K562 (cell line): Measurements from ENCODE around the gene NSRP1. TPM values are rescaled to one million over a fixed set of nuclear protein-coding genes. Genes with fewer than 3 reads are reported as not detected.

Experiments
- ATAC-seq: fragments of 200-7000 bp; cut with Tn5 transposase; 3 replicates; pipeline ENCODE4 v1.9.1; 2020; ENCODE audit warnings: moderate library complexity
- Bru-seq: library from RNA; stranded (reverse); fragments of 400-500 nt; gene quantifications from one replicate; lab custom pipeline; 2021; lab: Mats Ljungman, UMichigan
- BruChase-seq, 2 experiments: library from RNA; stranded (reverse); fragments of 400-500 nt; gene quantifications; one replicate each; lab custom pipeline; 2021; lab: Mats Ljungman, UMichigan
- BruUV-seq: library from RNA; stranded (reverse); fragments of 400-500 nt; replicated peaks from 2 replicates; lab custom pipeline; 2021; lab: Mats Ljungman, UMichigan
- CTCF ChIA-PET: fragments of 300-600 bp; formaldehyde crosslinking; extraction: SDS; loops from one replicate; lab custom pipeline; 2021; ENCODE audit warnings: low intra/inter-chr PET ratio; lab: Yijun Ruan, JAX
- POLR2A ChIA-PET: fragments of 300-600, 350-650 bp; sonication (Branson Sonifier 250); formaldehyde crosslinking; extraction: SDS; loops from one replicate; lab custom pipeline; 2021; ENCODE audit warnings: antibody characterized with exemption, inconsistent platforms; lab: Yijun Ruan, JAX
- DNase-seq, 4 experiments: peaks; one replicate each; pipeline versions ENCODE4 v3.0.0 to v3.0.0-alpha.2; 2011 to 2018; ENCODE audit warnings: low spot score in 3 of 4, mixed read lengths in 3 of 4; ENCODE audit errors: extremely low read depth in 1 of 4
- FAIRE-seq: peaks from 2 replicates; lab custom pipeline; 2011; peaks lifted over from hg19 to GRCh38; lab: Jason Lieb, UNC
- H2AFZ ChIP-seq: 2 replicates; pipeline ENCODE4 v1.6.0; 2011; ENCODE audit warnings: low read depth, low read length, control low read depth, inconsistent platforms
- H3K27ac ChIP-seq: fragments of 200-600 bp; 3 replicates; pipeline ENCODE4 v1.8.0; 2011; ENCODE audit warnings: low read depth, mild to moderate bottlenecking, control low read depth, inconsistent platforms, low read length, moderate library complexity, mixed read lengths; ENCODE audit errors: extremely low read depth
- H3K27me3 ChIP-seq, 2 experiments: fragments of 300-600 bp in 1 of 2; 2 replicates in 1 of 2; 3 replicates in 1 of 2; pipeline versions ENCODE4 v1.6.0 to v1.8.0; 2011; ENCODE audit warnings: inconsistent platforms in 2 of 2, low read length in 2 of 2, mild to moderate bottlenecking in 1 of 2, mixed read lengths in 1 of 2, moderate library complexity in 1 of 2; ENCODE audit not compliant: control insufficient read depth in 2 of 2, insufficient read depth in 2 of 2
- H3K36me3 ChIP-seq: fragments of 300-600 bp; 3 replicates; pipeline ENCODE4 v1.8.0; 2011; ENCODE audit warnings: mild to moderate bottlenecking, low read length, inconsistent platforms; ENCODE audit not compliant: control insufficient read depth, insufficient read depth
- H3K4me1 ChIP-seq, 2 experiments: fragments of 200-600 bp in 1 of 2; replicated peaks in 1 of 2; 2 replicates in 1 of 2; 3 replicates in 1 of 2; pipeline versions ENCODE4 v1.5.1 to v1.8.0; 2011; ENCODE audit warnings: inconsistent platforms in 2 of 2, low read length in 2 of 2, mild to moderate bottlenecking in 1 of 2, mixed read lengths in 1 of 2, moderate library complexity in 1 of 2; ENCODE audit not compliant: control insufficient read depth in 2 of 2, insufficient read depth in 2 of 2
- H3K4me2 ChIP-seq: 2 replicates; pipeline ENCODE4 v1.6.1; 2011; ENCODE audit warnings: low read length, control low read depth, inconsistent platforms, mixed read lengths; ENCODE audit not compliant: insufficient read depth
- H3K4me3 ChIP-seq: fragments of 200-600 bp; sonication (generic), shearing (Covaris generic); 2 replicates; pipeline ENCODE4 v1.5.1; 2016; ENCODE audit warnings: control low read depth, inconsistent platforms
- H3K79me2 ChIP-seq: fragments of 200-600 bp; 3 replicates; pipeline ENCODE4 v1.8.0; 2011; ENCODE audit warnings: low read length, inconsistent platforms; ENCODE audit not compliant: control insufficient read depth, insufficient read depth
- H3K9ac ChIP-seq, 2 experiments: 2 replicates each; pipeline versions ENCODE4 v1.6.0 to v1.6.1; 2011; ENCODE audit warnings: low read depth in 2 of 2, low read length in 2 of 2, control low read depth in 1 of 2, inconsistent platforms in 1 of 2, mild to moderate bottlenecking in 1 of 2, mixed read lengths in 1 of 2; ENCODE audit not compliant: insufficient read depth in 1 of 2
- H3K9me1 ChIP-seq: one replicate; pipeline ENCODE4 v1.6.0; 2011; ENCODE audit warnings: inconsistent platforms, mild to moderate bottlenecking, low read length, moderate library complexity; ENCODE audit not compliant: control insufficient read depth, insufficient read depth
- H3K9me3 ChIP-seq: replicated peaks from 2 replicates; pipeline ENCODE4 v1.5.1; 2011; ENCODE audit warnings: low read depth, low read length, inconsistent platforms; ENCODE audit not compliant: control insufficient read depth, insufficient read depth
- H4K20me1 ChIP-seq: replicated peaks from 2 replicates; pipeline ENCODE4 v1.6.1; 2011; ENCODE audit warnings: low read length, inconsistent platforms, mixed read lengths; ENCODE audit not compliant: control insufficient read depth, insufficient read depth
- ARID1B ChIP-seq: fragments of 450-650 bp; IDR thresholded peaks from 2 replicates; pipeline ENCODE4 v1.6.1; 2016; ENCODE audit warnings: antibody characterized with exemption, mild to moderate bottlenecking, inconsistent platforms
- DACH1 ChIP-seq: fragments of 450-650 bp; IDR thresholded peaks from 2 replicates; pipeline ENCODE4 v1.6.1; 2018; ENCODE audit not compliant: partially characterized antibody
- MTA3 ChIP-seq: fragments of 450-650 bp; formaldehyde crosslinking; IDR thresholded peaks from 2 replicates; pipeline ENCODE4 v1.6.1; 2017; ENCODE audit warnings: mild to moderate bottlenecking, borderline replicate concordance
- WGBS: fragments of 100-300 bp; shearing (Covaris generic); methylation state at CpG from one replicate; pipeline ENCODE4 v1.1.6; 2016; ENCODE audit warnings: low coverage, mixed read lengths; ENCODE audit not compliant: insufficient coverage; ENCODE audit errors: missing lambda C conversion rate; 5-methylcytosine and 5-hydroxymethylcytosine counted together
- in situ Hi-C: fragments of 300-500 bp; cut with MboI; formaldehyde crosslinking; loops from 4 replicates; pipeline ENCODE4 v1.15.0; 2018; ENCODE audit warnings: inconsistent platforms, mixed read lengths
- intact Hi-C: fragments of 100-400 bp; cut with micrococcal nuclease; formaldehyde crosslinking; loops from 2 replicates; pipeline ENCODE4 v1.14.2; 2022
- long read RNA-seq, 3 experiments: library from polyadenylated mRNA in 2 of 3; library from RNA in 1 of 3; unstranded in 2 of 3; stranded (forward) in 1 of 3; transcript quantifications; one replicate each; pipeline ENCODE4 v2.0.0, GENCODE V29; 2019 to 2022
- polyA minus RNA-seq, 3 experiments: library from RNA; depleted of rRNA, polyadenylated mRNA; stranded (reverse); fragments of >200 nt; gene quantifications; 2 replicates each; pipeline ENCODE4 v1.2.3, GENCODE V29; 2011
- polyA plus RNA-seq, 8 experiments: library from polyadenylated mRNA; depleted of rRNA in 4 of 8; stranded (reverse) in 5 of 8; unstranded in 3 of 8; fragments of >200 nt; fragmentation: Nextera tagmentation in 2 of 8; fragmentation: Illumina TruSeq in 1 of 8; extraction: Ambion mirVana in 2 of 8; extraction: Trizol in 1 of 8; gene quantifications; 2 replicates each; pipeline versions ENCODE4 v1.2.1 to v1.2.3, GENCODE V29; 2011 to 2014; ENCODE audit warnings: inconsistent platforms in 1 of 8, missing spikeins in 1 of 8
- total RNA-seq, 7 experiments: library from RNA; depleted of rRNA in 6 of 7; stranded (reverse); fragments of >200 nt in 6 of 7; fragmentation: Illumina TruSeq in 2 of 7; extraction: Trizol in 2 of 7; gene quantifications; 2 replicates each; pipeline versions ENCODE4 v1.2.1 to v1.2.3, GENCODE V29; 2011 to 2021; ENCODE audit warnings: low replicate concordance in 1 of 7
- TF ChIP-seq, protein P1 (sequence below): fragments of 450-650 bp; formaldehyde crosslinking; conservative IDR thresholded peaks from 2 replicates; pipeline ENCODE4 v1.4.0; 2022; ENCODE audit warnings: mild to moderate bottlenecking, missing genetic modification characterization
- TF ChIP-seq, protein P2 (sequence below), 2 experiments: fragments of 200-800 bp in 1 of 2; sonication (Bioruptor generic) in 1 of 2; sonication (generic) in 1 of 2; formaldehyde crosslinking in 1 of 2; IDR thresholded peaks in 1 of 2; conservative IDR thresholded peaks in 1 of 2; 2 replicates each; pipeline versions ENCODE4 v1.5.0 to v1.6.1; 2016 to 2020; ENCODE audit warnings: missing compliant biosample characterization in 1 of 2, missing genetic modification characterization in 1 of 2, missing genetic modification reagents in 1 of 2
- TF ChIP-seq, protein P3 (sequence below): IDR thresholded peaks from 2 replicates; pipeline ENCODE4 v1.6.1; 2014; ENCODE audit warnings: antibody characterized with exemption

NSRP1 gene, protein sequence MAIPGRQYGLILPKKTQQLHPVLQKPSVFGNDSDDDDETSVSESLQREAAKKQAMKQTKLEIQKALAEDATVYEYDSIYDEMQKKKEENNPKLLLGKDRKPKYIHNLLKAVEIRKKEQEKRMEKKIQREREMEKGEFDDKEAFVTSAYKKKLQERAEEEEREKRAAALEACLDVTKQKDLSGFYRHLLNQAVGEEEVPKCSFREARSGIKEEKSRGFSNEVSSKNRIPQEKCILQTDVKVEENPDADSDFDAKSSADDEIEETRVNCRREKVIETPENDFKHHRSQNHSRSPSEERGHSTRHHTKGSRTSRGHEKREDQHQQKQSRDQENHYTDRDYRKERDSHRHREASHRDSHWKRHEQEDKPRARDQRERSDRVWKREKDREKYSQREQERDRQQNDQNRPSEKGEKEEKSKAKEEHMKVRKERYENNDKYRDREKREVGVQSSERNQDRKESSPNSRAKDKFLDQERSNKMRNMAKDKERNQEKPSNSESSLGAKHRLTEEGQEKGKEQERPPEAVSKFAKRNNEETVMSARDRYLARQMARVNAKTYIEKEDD
- 40.8 and 58.4 TPM in 2 replicates for total RNA-seq (2011; cell fraction: chromatin; rRNA removed; ENCODE audit: low replicate concordance)
- total RNA-seq (2011; cell fraction: nucleolus; rRNA removed) = 30.5 and 46.5 TPM in 2 replicates
- 75.9 and 147 TPM in 2 replicates for total RNA-seq (2011; cell fraction: nucleoplasm; rRNA removed)
- 18.4 and 18.8 TPM in 2 replicates for total RNA-seq (2014; rRNA removed)
- 32.2 and 34.1 TPM in 2 replicates for total RNA-seq (2014; rRNA removed; fragmentation: Illumina TruSeq; extraction: Trizol)
- 29.0 and 32.7 TPM in 2 replicates for total RNA-seq (2015; rRNA removed; fragmentation: Illumina TruSeq; extraction: Trizol)
- total RNA-seq (2021) = 19.5 and 20.8 TPM in 2 replicates
- polyA plus RNA-seq (2011; rRNA removed) = 8.7 and 19.0 TPM in 2 replicates
- 3.3 and 7.0 TPM in 2 replicates for polyA plus RNA-seq (2011; cell fraction: cytosol; rRNA removed)
- 9.8 and 17.2 TPM in 2 replicates for polyA plus RNA-seq (2011; cell fraction: nucleus; rRNA removed)
- polyA plus RNA-seq (2012) = 28.6 and 33.8 TPM in 2 replicates
- polyA plus RNA-seq (2014; fragmentation: Illumina TruSeq; extraction: Trizol) = 50.4 and 68.6 TPM in 2 replicates
- 10 to 100 TPM; 52.8 to 54.2 TPM for polyA plus RNA-seq (2014; fragmentation: Nextera tagmentation; extraction: Ambion mirVana)
- polyA plus RNA-seq (2014; rRNA removed) = 36.6 and 43.6 TPM in 2 replicates
- polyA minus RNA-seq (2011; rRNA and poly(A)+ RNA removed) = 11.7 and 16.7 TPM in 2 replicates
- 14.0 and 17.5 TPM in 2 replicates for polyA minus RNA-seq (2011; cell fraction: cytosol; rRNA and poly(A)+ RNA removed)
- 13.0 and 20.9 TPM in 2 replicates for polyA minus RNA-seq (2011; cell fraction: nucleus; rRNA and poly(A)+ RNA removed)
- Bru-seq, nascent RNA = percentile 93 among the genes with signal in this experiment
- percentile 96 among the genes with signal in this experiment for BruChase-seq, experiment 1, labeled RNA remaining after a 2-hour chase
- percentile 90 among the genes with signal in this experiment for BruChase-seq, experiment 2, labeled RNA remaining after a 6-hour chase
- long read RNA-seq, experiment 1, transcript NSRP1-215 (4 exons, 497 nt) = minor isoform, 7 of 215 reads
- long read RNA-seq, experiment 1, transcript NSRP1-204 (8 exons, 1,242 nt) = minor isoform, 6 of 215 reads
- long read RNA-seq, experiment 1, transcript NSRP1-201 (7 exons, 2,541 nt) = major isoform, 63 of 215 reads
- long read RNA-seq, experiment 1, transcript NSRP1-217 (6 exons, 2,420 nt) = minor isoform, 13 of 215 reads
- long read RNA-seq, experiment 1, partial matches to known transcripts = 88 of 215 reads
- long read RNA-seq, experiment 1, other reads (novel, unspliced or antisense) = 37 of 215 reads
- long read RNA-seq, experiment 2, partial matches to known transcripts = 2 of 26 reads
- long read RNA-seq, experiment 2, other reads (novel, unspliced or antisense) = 21 of 26 reads
- long read RNA-seq, experiment 3, partial matches to known transcripts = 17 of 27 reads
- long read RNA-seq, experiment 3, other reads (novel, unspliced or antisense) = 6 of 27 reads

DNA sequence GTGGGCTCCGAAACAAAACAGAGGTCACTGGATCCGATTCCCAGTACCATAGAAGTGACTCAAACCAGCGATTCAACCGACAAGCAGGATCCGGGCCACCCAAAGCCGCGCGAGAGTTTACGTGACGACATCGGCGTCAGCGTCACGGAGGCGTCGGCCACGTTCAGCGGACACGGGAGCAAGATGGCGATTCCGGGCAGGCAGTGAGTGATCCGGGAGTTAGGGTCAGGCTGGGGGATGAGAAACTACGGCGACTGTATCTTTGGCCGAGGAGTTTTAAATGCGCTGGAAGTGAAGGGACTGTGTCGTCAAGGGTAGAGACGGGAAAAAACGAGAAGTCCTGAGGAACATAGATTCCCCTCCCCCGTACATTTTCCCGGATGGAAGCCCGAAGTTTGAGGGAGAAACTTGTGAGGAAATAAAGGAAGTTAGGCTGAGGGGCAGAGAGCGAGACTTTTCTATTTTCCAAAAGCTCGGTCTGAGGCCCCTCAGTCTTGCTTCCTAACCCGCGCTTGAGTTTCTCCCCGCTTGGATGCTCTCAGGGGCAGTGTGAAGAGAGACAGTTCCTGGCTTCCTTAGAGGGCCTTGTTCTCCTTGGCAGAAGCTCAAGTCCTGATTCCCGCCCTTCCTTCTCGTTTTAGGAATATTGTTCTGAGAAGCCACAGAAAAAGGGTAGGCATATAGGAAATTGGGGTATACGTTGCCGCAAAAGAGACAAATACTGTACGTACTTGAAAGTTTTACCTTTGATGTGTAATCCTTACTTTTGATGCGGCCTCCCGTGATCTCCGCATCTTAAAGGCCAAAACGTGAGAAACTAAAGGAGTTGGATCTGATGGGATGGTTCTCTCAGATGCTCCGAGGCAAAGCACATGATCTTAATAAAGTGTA lies at the start of gene NSRP1:
TSS of gene NSRP1 (plus strand) at position 156 of the 891 bp plus-strand sequence. CDS start at position 184, 28 bp downstream.
- peak within 1 kb of the TSS; percentile 97 for H3K27ac ChIP-seq
- H3K9ac ChIP-seq = peak within 1 kb of the TSS; percentile 92 to 100
- H3K9me1 ChIP-seq = no peaks in the 10 kb centered on the region
- peaks cover 34% of the 10 kb centered on the region for H3K36me3 ChIP-seq
- no peaks in the 10 kb centered on the region for H3K9me3 ChIP-seq
- peaks cover 56% of the 10 kb centered on the region for H3K79me2 ChIP-seq
- in situ Hi-C loops = loop anchor here (10.0 kb wide), 1 partner anchor 158 kb away; no protein-coding TSS in a partner anchor
- H3K4me3 ChIP-seq = peak within 1 kb of the TSS; percentile 61
- intact Hi-C loops = no loop called here
- H3K27me3 ChIP-seq = no peaks in the 10 kb centered on the region
- WGBS = under 1% methylated on average over 47 of the region's 47 CpGs
- no peaks in the 10 kb centered on the region for H4K20me1 ChIP-seq
- peak within 1 kb of the TSS; percentile 99 for H2AFZ ChIP-seq
- H3K4me1 ChIP-seq = peaks cover 5 to 10% of the 10 kb centered on the region in 2 experiments; a peak in 3 of 5 replicates
- peak; percentile 98 for FAIRE-seq
- ATAC-seq = peak; percentile 94
- H3K4me2 ChIP-seq = peak within 1 kb of the TSS; percentile 92
- ChIA-PET CTCF (interaction anchor here (0.7 kb wide), 1 partner anchor 217 kb away, joined by 5 read pairs; the partner anchor contains the start of gene TMIGD1), POLR2A (interaction anchor here (0.5 to 1.2 kb wide), 8 partner anchors 9 to 402 kb away, joined by 3 to 7 read pairs (median 3); no protein-coding TSS in a partner anchor)
- BruUV-seq = TSS peak; percentile 63
- DNase-seq = peak; percentile 90 to 98 (median 90)
- TF ChIP-seq MTA3 (peak; percentile 79; the same call in 1 of the 2 replicates), DACH1 (no peak), ARID1B (peak; percentile 12; the same call in 1 of the 2 replicates)
- TF ChIP-seq, protein P1, sequence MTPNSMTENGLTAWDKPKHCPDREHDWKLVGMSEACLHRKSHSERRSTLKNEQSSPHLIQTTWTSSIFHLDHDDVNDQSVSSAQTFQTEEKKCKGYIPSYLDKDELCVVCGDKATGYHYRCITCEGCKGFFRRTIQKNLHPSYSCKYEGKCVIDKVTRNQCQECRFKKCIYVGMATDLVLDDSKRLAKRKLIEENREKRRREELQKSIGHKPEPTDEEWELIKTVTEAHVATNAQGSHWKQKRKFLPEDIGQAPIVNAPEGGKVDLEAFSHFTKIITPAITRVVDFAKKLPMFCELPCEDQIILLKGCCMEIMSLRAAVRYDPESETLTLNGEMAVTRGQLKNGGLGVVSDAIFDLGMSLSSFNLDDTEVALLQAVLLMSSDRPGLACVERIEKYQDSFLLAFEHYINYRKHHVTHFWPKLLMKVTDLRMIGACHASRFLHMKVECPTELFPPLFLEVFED (CRISPR knock-in tag) = peak; percentile 89; the same call in 1 of the 2 replicates
- TF ChIP-seq, protein P2, sequence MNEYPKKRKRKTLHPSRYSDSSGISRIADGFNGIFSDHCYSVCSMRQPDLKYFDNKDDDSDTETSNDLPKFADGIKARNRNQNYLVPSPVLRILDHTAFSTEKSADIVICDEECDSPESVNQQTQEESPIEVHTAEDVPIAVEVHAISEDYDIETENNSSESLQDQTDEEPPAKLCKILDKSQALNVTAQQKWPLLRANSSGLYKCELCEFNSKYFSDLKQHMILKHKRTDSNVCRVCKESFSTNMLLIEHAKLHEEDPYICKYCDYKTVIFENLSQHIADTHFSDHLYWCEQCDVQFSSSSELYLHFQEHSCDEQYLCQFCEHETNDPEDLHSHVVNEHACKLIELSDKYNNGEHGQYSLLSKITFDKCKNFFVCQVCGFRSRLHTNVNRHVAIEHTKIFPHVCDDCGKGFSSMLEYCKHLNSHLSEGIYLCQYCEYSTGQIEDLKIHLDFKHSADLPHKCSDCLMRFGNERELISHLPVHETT (CRISPR knock-in tag; conservative IDR thresholded peaks at IDR 0.05 in 1 of 2, IDR thresholded peaks at IDR 0.05 in 1 of 2) = 0 out of 4 replicates have a peak, but pooled peaks of 1 of the 2 experiments have one; percentile 37
- TF ChIP-seq, protein P3, sequence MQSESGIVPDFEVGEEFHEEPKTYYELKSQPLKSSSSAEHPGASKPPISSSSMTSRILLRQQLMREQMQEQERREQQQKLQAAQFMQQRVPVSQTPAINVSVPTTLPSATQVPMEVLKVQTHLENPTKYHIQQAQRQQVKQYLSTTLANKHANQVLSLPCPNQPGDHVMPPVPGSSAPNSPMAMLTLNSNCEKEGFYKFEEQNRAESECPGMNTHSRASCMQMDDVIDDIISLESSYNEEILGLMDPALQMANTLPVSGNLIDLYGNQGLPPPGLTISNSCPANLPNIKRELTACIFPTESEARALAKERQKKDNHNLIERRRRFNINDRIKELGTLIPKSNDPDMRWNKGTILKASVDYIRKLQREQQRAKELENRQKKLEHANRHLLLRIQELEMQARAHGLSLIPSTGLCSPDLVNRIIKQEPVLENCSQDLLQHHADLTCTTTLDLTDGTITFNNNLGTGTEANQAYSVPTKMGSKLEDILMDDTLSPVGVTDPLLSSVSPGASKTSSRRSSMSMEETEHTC = no peak
